ENCODE data around the gene MFF. TPM values are rescaled to one million over a fixed set of nuclear protein-coding genes. Genes with fewer than 3 reads are reported as not detected.

MFF gene, protein sequence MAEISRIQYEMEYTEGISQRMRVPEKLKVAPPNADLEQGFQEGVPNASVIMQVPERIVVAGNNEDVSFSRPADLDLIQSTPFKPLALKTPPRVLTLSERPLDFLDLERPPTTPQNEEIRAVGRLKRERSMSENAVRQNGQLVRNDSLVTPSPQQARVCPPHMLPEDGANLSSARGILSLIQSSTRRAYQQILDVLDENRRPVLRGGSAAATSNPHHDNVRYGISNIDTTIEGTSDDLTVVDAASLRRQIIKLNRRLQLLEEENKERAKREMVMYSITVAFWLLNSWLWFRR
- total RNA-seq: 10 to 100 TPM; 56.1 to 59.0 (median 58.4) TPM

DNA sequence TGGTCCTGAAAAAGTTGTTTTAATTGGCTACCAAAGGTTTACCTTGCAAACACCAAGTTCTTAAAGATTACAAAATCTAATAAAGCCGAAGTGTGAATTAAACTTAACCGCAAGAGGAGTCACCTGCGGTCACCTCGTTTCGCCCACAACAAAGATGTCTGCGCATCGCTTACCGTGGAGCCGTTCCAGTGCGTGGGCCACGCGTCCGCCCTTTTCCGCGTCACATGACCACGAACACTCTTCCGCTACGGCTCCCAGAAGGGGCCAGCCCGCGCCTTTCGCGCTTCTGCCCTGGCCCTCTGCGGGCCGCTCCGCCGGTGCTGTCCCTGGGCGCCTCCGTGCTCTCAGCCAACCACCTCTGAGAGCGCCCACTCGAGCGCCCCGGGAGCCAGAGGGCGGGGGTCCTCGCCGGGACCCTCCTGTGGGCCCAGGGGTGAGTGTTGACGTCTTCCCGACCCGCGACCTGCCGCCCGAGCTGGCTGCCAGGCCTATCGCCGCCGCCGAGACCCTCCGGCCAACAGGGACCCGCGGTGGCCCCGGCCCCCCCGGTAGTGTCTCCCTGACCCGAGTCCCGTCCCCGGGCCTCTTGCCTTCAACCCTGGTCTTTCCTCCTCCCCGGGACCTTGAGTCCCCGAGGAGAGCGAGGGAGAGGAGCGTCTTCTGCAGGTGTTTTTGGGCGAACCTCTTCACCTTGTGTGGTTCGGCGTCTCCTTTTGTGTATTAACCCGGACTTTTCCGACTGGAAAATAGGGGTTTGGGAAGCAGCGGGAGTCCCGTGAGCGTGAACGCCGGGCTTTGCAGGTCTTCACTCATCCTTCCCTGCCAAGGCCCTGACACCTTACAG, at the start of gene MFF:
Gene MFF (plus strand): TSS at position 257 of the 844 bp plus-strand sequence. CDS start 5,415 bp downstream, outside the sequence.
- ATAC-seq: peak; percentile 98 to 99
- DNase-seq: peak; percentile 89
- H3K27me3 Mint-ChIP-seq (ENCODE audit: low read depth): no peaks in the 10 kb centered on the region
- H3K36me3 Mint-ChIP-seq (ENCODE audit: insufficient read depth): peaks cover 5% of the 10 kb centered on the region
- H3K4me3 Mint-ChIP-seq: peak within 1 kb of the TSS; percentile 94
- no peaks in the 10 kb centered on the region for H3K9me3 Mint-ChIP-seq
- peaks cover 41% of the 10 kb centered on the region for H3K4me1 Mint-ChIP-seq (ENCODE audit: low read depth)

DNA sequence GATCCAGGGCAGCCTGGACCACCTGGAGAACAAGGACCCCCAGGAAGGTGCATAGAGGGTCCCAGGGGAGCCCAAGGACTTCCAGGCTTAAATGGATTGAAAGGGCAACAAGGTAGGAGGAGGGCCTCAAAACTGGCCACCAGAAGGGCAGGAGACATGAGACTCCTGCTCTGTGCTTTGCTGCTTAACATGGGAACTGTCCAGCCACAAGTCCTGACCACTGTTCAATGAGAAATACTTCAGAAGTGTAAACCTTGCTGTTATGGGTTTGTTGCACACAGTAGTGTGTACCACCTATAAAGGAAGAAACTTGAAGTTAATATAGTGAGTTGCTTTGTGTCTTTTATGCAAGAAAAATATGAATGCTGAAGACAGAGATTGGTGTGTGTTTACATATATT, 44.2 kb upstream of the MFF start:
- ATAC-seq: no peak
- Mint-ChIP-seq H3K27me3 (ENCODE audit: low read depth) (no peaks in the 10 kb centered on the region), H3K4me1 (ENCODE audit: low read depth) (no peaks in the 10 kb centered on the region), H3K36me3 (ENCODE audit: insufficient read depth) (peaks cover 3% of the 10 kb centered on the region), H3K4me3 (no peak overlapping the region), H3K9me3 (peaks cover 11% of the 10 kb centered on the region)
- DNase-seq: no peak

DNA sequence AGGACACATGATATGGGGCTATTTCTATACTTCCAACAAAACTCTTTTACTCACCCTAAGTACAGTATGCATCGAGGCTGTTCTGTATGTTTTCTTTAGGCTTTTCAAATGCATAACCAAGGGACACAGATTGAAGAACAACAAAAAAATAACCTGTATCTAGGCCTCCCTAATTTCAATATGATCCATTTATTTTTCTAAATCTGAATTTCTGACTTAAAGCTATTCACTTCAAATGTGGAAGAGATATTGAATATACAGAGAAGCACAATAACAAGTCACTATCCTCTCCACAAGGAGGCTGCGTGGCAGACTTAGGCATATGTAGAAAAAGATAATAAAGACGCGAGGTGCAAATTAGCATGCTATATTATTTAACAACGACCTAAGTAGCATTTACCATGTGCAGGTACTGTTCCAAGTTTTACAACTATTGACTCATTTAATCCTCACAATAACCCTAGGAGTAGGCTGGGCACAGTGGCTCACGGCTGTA, 39.3 kb upstream of the MFF start:
- Mint-ChIP-seq H3K36me3 (ENCODE audit: insufficient read depth) (peaks cover 3% of the 10 kb centered on the region), H3K27me3 (ENCODE audit: low read depth) (no peaks in the 10 kb centered on the region), H3K9me3 (peaks cover 11% of the 10 kb centered on the region), H3K4me3 (no peak overlapping the region), H3K4me1 (ENCODE audit: low read depth) (no peaks in the 10 kb centered on the region)
- ATAC-seq: no peak
- DNase-seq: no peak

DNA sequence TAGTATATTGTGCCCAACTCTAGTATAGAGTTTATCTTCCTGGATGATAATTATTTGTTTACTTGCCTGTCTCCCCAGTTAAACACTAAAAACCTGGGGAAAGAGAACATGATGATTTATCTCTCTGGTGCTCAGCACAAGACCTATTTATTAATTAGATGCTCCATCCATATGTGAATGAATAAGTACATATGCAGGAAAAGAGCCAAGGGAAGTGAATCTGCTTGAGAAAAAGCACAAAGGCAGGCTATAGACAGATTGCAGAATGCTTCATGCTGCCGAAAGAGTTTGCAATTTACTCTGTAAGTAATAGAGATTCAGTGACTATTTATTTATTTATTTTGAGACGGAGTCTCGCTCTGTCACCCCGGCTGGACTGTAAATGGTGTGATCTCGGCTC, 37.3 kb upstream of the MFF start:
- H3K4me1 Mint-ChIP-seq (ENCODE audit: low read depth): no peaks in the 10 kb centered on the region
- H3K36me3 Mint-ChIP-seq (ENCODE audit: insufficient read depth): peaks cover 2% of the 10 kb centered on the region
- DNase-seq: no peak
- H3K9me3 Mint-ChIP-seq: peaks cover 5% of the 10 kb centered on the region
- no peaks in the 10 kb centered on the region for H3K27me3 Mint-ChIP-seq (ENCODE audit: low read depth)
- no peak overlapping the region for H3K4me3 Mint-ChIP-seq
- no peak for ATAC-seq

DNA sequence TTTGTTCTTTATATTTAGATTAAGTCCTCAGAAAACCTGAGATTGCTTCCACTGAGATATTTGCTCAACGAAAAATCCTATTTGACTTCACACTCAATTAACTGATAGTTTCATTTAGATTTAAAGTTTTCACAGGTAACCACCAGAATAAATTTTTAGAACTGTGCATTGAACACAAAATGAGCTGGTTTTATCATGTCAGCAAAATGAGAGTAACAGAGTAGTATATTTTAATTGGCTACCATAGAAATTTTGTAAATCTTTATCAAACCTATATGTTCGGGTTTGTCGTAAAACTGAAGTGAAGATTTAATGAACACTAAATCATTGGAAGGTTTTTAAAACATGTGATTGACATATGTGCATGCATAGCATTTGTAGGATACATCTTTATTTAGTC, 32.7 kb upstream of the MFF start:
- Mint-ChIP-seq H3K36me3 (ENCODE audit: insufficient read depth) (no peaks in the 10 kb centered on the region), H3K9me3 (no peaks in the 10 kb centered on the region), H3K4me1 (ENCODE audit: low read depth) (no peaks in the 10 kb centered on the region), H3K27me3 (ENCODE audit: low read depth) (peaks cover 2% of the 10 kb centered on the region), H3K4me3 (no peak overlapping the region)
- ATAC-seq: no peak
- no peak for DNase-seq

DNA sequence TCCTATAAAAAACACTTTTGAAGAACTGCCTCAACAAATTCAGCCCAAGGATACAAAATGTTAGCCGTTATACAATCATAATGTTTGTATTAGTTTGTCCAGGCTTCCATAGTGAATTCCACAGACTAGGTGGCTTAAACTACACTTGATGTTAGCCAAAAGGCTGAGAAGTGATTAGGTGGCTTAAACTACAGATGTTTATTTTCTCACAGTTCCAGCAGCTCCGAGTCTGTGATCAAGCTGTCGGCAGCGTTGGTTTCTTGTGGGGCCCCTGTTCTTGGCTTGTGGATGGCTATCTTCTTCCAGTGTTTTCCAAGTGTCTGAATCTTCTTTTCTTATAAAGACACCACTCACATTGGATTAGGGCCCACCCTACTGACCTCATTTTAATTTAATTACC, 31.5 kb upstream of the MFF start:
- no peaks in the 10 kb centered on the region for H3K36me3 Mint-ChIP-seq (ENCODE audit: insufficient read depth)
- DNase-seq: no peak
- ATAC-seq: no peak
- no peak overlapping the region for H3K4me3 Mint-ChIP-seq
- H3K9me3 Mint-ChIP-seq: no peaks in the 10 kb centered on the region
- no peaks in the 10 kb centered on the region for H3K4me1 Mint-ChIP-seq (ENCODE audit: low read depth)
- H3K27me3 Mint-ChIP-seq (ENCODE audit: low read depth): peaks cover 4% of the 10 kb centered on the region

DNA sequence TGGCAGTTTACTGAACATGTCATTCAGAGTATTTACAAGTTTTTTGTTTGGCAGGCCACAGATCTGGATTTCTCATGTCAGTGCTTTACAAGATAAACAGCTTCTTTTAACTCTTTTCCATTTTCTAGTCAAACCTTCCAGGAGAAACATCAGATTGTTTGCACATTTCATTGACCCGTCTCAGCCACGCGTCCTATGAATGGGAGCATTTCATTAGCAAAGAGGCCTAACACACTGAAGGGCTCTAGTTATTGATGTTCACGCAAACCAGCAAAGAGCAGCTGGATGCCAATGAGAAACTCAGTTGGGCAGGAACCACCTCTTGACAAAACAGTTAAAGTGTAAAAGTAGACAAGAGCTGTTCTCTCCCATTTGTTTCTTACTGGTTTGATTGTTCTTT, 29.2 kb upstream of the MFF start:
- H3K36me3 Mint-ChIP-seq (ENCODE audit: insufficient read depth): peaks cover 5% of the 10 kb centered on the region
- H3K9me3 Mint-ChIP-seq: no peaks in the 10 kb centered on the region
- H3K4me1 Mint-ChIP-seq (ENCODE audit: low read depth): no peaks in the 10 kb centered on the region
- no peak overlapping the region for H3K4me3 Mint-ChIP-seq
- ATAC-seq (no peak), DNase-seq (no peak)
- H3K27me3 Mint-ChIP-seq (ENCODE audit: low read depth): peaks cover 4% of the 10 kb centered on the region

DNA sequence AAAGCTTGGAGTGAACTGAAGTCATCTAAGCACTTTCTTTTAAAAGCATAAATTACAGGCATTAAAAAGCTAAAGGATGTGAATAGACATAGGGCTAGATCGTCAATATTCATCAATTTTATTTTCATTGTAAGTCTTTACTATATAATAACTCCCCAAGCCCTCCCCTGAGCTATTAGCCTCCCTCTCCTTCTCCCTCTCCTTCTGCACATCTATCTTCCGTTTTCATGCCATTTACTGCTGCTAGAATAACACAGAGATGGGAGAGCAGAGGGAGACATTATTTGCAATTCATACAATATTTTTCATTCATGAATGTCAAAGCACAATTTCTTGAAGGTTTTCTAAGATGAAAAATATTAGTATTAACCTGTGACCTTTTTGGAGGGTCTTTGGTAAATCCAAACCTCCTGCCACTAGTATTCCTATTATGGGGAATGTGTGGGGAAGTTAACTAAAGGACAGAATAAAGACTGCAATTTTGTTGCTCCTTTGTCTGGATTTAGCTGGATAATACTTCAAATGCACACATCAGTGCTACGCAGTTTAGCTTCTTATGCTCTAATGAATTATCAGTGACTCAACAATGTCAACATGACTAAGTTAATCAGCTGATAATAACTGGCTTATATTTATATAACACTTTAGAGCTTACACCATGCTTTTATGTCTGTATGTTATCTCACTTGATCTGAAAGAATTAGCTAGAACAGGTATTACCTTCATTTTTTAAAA, 28.2 kb upstream of the MFF start:
- ATAC-seq: no peak
- peaks cover 5% of the 10 kb centered on the region for H3K36me3 Mint-ChIP-seq (ENCODE audit: insufficient read depth)
- no peak overlapping the region for H3K4me3 Mint-ChIP-seq
- no peaks in the 10 kb centered on the region for H3K9me3 Mint-ChIP-seq
- no peaks in the 10 kb centered on the region for H3K4me1 Mint-ChIP-seq (ENCODE audit: low read depth)
- H3K27me3 Mint-ChIP-seq (ENCODE audit: low read depth): peaks cover 4% of the 10 kb centered on the region
- no peak for DNase-seq

DNA sequence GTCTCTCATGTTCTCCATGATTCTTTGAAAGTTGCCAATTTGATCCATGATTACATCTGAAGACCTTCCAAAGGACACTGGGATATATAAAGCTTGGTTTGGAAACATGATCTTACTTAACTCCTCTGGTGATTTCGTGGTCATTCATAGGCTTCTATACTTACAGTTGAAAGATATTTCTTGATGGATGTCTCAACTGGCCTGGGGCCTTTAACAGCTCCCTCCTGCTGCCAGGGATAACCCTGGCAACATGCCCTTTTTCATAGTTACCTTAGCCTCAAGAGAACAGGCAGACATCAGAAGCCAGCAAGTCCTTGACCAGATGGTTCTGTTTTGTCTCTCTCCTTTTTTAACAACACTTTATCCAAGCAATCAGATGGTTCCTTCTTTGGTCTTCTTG, 23.5 kb upstream of the MFF start:
- peaks cover 3% of the 10 kb centered on the region for H3K27me3 Mint-ChIP-seq (ENCODE audit: low read depth)
- no peaks in the 10 kb centered on the region for H3K4me1 Mint-ChIP-seq (ENCODE audit: low read depth)
- H3K9me3 Mint-ChIP-seq: no peaks in the 10 kb centered on the region
- H3K4me3 Mint-ChIP-seq: no peak overlapping the region
- DNase-seq (no peak), ATAC-seq (no peak)
- peaks cover 5% of the 10 kb centered on the region for H3K36me3 Mint-ChIP-seq (ENCODE audit: insufficient read depth)

DNA sequence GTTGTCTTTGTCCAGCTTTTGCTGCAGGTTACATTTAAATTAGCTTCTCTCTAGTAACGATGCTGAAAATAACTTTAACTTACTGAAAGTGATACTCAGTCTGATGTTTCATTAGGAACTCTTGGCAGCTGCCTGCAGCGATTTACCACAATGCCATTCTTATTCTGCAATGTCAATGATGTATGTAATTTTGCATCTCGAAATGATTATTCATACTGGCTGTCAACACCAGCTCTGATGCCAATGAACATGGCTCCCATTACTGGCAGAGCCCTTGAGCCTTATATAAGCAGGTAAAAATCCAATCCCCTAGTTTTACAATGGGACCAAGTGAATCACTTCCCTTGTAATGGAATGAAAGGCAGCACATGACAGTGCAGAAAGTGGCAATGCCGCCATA, 16.3 kb upstream of the MFF start:
- Mint-ChIP-seq H3K4me1 (ENCODE audit: low read depth) (no peaks in the 10 kb centered on the region), H3K36me3 (ENCODE audit: insufficient read depth) (no peaks in the 10 kb centered on the region)

DNA sequence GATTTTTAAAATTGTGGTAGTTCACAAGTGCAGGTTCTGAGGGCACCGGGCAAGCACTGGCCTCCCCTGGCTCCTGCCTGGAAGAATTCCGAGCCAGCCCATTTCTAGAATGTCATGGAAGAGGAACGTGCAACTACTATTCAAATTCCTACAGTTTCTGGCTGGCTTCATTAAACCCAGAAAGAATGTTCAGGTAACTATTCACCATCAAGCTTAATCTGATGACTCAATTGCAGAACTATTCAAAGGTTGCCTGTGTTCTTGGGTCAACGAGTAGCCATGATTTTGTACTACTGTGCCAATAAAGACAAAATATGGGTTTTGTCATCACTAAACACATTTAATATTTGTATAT, 14.3 kb upstream of the MFF start:
- no peak for ATAC-seq
- Mint-ChIP-seq H3K4me3 (no peak overlapping the region), H3K36me3 (ENCODE audit: insufficient read depth) (no peaks in the 10 kb centered on the region), H3K27me3 (ENCODE audit: low read depth) (no peaks in the 10 kb centered on the region), H3K4me1 (ENCODE audit: low read depth) (no peaks in the 10 kb centered on the region), H3K9me3 (no peaks in the 10 kb centered on the region)
- DNase-seq: no peak

More for the DNA sequence above, 16.3 kb upstream of the MFF start:
- no peak for DNase-seq
- H3K27me3 Mint-ChIP-seq (ENCODE audit: low read depth): no peaks in the 10 kb centered on the region
- H3K4me3 Mint-ChIP-seq: no peak overlapping the region
- no peak for ATAC-seq
- H3K9me3 Mint-ChIP-seq: no peaks in the 10 kb centered on the region

DNA sequence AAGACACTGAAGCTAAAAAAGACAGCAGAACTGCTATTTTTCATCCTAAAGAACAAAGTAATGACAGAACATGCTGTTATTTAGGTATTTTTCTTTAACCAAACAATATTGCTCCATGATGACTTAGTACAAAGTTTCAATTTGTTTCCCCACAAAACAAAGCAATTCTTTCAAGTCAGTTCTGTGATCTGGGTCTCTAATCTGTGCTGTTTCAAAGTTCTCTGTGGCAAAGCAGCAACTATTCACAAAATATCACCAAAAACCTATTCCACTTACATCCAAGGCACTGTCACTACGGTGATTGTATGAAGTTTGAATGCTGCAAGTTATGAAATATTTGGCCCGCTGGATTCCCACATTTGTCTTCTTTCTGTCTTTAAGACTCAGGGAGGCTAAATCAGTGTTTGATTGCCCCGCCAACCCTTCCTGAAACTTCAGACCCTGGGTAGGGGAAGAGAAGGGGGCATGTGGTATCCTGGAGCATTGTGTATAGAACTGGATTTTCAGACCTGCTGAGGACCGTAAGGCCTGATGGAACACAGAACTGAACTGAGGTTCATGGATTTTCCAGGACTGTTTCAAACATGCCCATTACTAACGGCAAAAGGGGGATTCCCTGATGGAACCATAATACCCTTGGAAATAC, 13.1 kb upstream of the MFF start:
- Mint-ChIP-seq H3K36me3 (ENCODE audit: insufficient read depth) (no peaks in the 10 kb centered on the region), H3K4me3 (no peak overlapping the region), H3K27me3 (ENCODE audit: low read depth) (no peaks in the 10 kb centered on the region), H3K9me3 (peaks cover 2% of the 10 kb centered on the region), H3K4me1 (ENCODE audit: low read depth) (no peaks in the 10 kb centered on the region)
- no peak for ATAC-seq
- DNase-seq: no peak

DNA sequence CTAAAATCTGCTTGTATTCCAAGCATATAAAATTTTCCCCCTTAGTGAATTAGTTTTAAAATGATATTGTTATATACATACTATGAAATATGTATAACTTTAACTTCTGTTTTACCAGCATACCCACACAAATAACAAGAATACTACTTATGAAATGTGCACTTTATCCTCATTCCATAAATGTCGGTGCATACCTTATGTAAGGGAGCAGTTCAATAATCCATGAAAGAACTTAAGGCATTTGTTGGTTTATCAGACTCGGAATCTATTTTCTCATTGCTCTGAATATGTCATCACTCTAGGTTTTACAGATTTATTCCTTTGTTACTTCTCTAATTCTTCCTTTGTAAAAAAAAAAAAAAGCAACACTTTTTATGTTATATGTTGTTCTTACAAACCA, 12.5 kb upstream of the MFF start:
- Mint-ChIP-seq H3K4me3 (no peak overlapping the region), H3K27me3 (ENCODE audit: low read depth) (no peaks in the 10 kb centered on the region), H3K36me3 (ENCODE audit: insufficient read depth) (no peaks in the 10 kb centered on the region), H3K4me1 (ENCODE audit: low read depth) (no peaks in the 10 kb centered on the region), H3K9me3 (peaks cover 6% of the 10 kb centered on the region)
- ATAC-seq (no peak), DNase-seq (no peak)

DNA sequence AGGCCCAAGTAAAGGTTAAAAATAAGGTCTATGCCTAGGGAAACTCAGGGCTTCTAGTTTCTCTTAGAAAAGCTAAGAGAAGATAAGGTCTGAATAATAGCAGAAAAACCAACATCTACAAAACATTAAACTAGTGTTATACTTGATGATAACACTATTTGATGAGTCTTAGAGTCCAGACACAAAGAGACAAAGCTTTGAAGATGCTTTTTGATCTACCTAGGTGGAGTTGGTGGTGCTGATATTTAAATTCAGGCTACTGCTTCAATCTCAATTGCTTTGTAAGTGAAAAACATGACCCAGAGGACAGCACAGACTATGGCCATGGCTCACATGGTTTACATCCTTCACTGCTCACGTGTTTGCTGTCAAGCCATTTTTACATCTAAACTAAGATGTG, 11.7 kb upstream of the MFF start:
- Mint-ChIP-seq H3K27me3 (ENCODE audit: low read depth) (no peaks in the 10 kb centered on the region), H3K9me3 (peaks cover 9% of the 10 kb centered on the region), H3K36me3 (ENCODE audit: insufficient read depth) (no peaks in the 10 kb centered on the region), H3K4me1 (ENCODE audit: low read depth) (no peaks in the 10 kb centered on the region), H3K4me3 (no peak overlapping the region)
- DNase-seq (no peak), ATAC-seq (no peak)
